ENCODE data around the gene TAAR5.
"Not testable (repeated sequence)": the region's sequence is repeated elsewhere in the genome, so short reads cannot be mapped to it uniquely, and the experiment has no call there.

TAAR5 gene

GRCh38 chr6:132589454-132589853 lies at the start of gene TAAR5:
TSS of gene TAAR5 (minus strand) at chr6:132589741. CDS start at chr6:132589686, 55 bp downstream.
- DNase-seq (ENCODE audit: low spot score): no peak

- not testable (repeated sequence) for DNase-seq (ENCODE audit: low spot score)
These were observed 47.6 kb upstream of the TAAR5 start for GRCh38 chr6:132637135-132637534.

GRCh38 chr6:132635906-132636305 lies 46.4 kb upstream of the TAAR5 start:
- DNase-seq (ENCODE audit: low spot score): not testable (repeated sequence)

GRCh38 chr6:132635288-132635687 lies 45.7 kb upstream of the TAAR5 start:
- DNase-seq (ENCODE audit: low spot score): not testable (repeated sequence)

- no peak for DNase-seq (ENCODE audit: low spot score)
These were observed 45.3 kb upstream of the TAAR5 start for GRCh38 chr6:132634796-132635195.

GRCh38 chr6:132633362-132633761 lies 43.8 kb upstream of the TAAR5 start:
- no peak for DNase-seq (ENCODE audit: low spot score)

GRCh38 chr6:132624175-132624574 lies 34.6 kb upstream of the TAAR5 start, which contains the start of gene TAAR2:
TSS of gene TAAR2 (minus strand) at chr6:132624275. CDS start at chr6:132624275, 0 bp downstream.
- no peak for DNase-seq (ENCODE audit: low spot score)

GRCh38 chr6:132623106-132623845 lies 33.7 kb upstream of the TAAR5 start:
- DNase-seq (ENCODE audit: low spot score): no peak

GRCh38 chr6:132616677-132617076 lies 27.1 kb upstream of the TAAR5 start:
- DNase-seq (ENCODE audit: low spot score): no peak

- no peak for DNase-seq (ENCODE audit: low spot score)
These were observed 25.0 kb upstream of the TAAR5 start for GRCh38 chr6:132614554-132614953.

- no peak for DNase-seq (ENCODE audit: low spot score)
These were observed 23.0 kb upstream of the TAAR5 start for GRCh38 chr6:132612449-132613108.

- no peak for DNase-seq (ENCODE audit: low spot score)
These were observed 22.1 kb upstream of the TAAR5 start for GRCh38 chr6:132611616-132612015.

- DNase-seq (ENCODE audit: low spot score): no peak
These were observed 18.1 kb upstream of the TAAR5 start for GRCh38 chr6:132607544-132608233.

GRCh38 chr6:132604635-132605152 lies 15.2 kb upstream of the TAAR5 start:
- no peak for DNase-seq (ENCODE audit: low spot score)

- DNase-seq (ENCODE audit: low spot score): not testable (repeated sequence)
These were observed 11.4 kb upstream of the TAAR5 start for GRCh38 chr6:132600900-132601299.

- no peak for DNase-seq (ENCODE audit: low spot score)
These were observed 8.9 kb upstream of the TAAR5 start for GRCh38 chr6:132598473-132598872.

GRCh38 chr6:132596201-132596600 lies 6.7 kb upstream of the TAAR5 start:
- no peak for DNase-seq (ENCODE audit: low spot score)

GRCh38 chr6:132592855-132593254 lies 3.3 kb upstream of the TAAR5 start:
- no peak for DNase-seq (ENCODE audit: low spot score)

- DNase-seq (ENCODE audit: low spot score): no peak
These were observed 821 bp upstream of the TAAR5 start for GRCh38 chr6:132590362-132590761.

- DNase-seq (ENCODE audit: low spot score): no peak
These were observed 2.1 kb downstream of the TAAR5 start for GRCh38 chr6:132587424-132587823.

GRCh38 chr6:132584698-132585097 lies 4.8 kb downstream of the TAAR5 start:
- DNase-seq (ENCODE audit: low spot score): no peak

GRCh38 chr6:132571774-132572173 lies 17.8 kb downstream of the TAAR5 start:
- DNase-seq (ENCODE audit: low spot score): no peak
